T-cell (primary cell): Measurements from ENCODE around the gene NRG4. TPM values are rescaled to one million over a fixed set of nuclear protein-coding genes. Genes with fewer than 3 reads are reported as not detected.

Experiments
- ATAC-seq, 4 experiments: fragments of 200-7000 bp in 3 of 4; fragments of 150-1000 bp in 1 of 4; cut with Tn5 transposase; replicated peaks in 1 of 4; 1 replicate in 3 of 4; 2 replicates in 1 of 4; pipeline ENCODE4 v1.10.0; 2021; ENCODE audit warnings: moderate library complexity in 3 of 4, mild to moderate bottlenecking in 2 of 4, moderate number of reproducible peaks in 1 of 4
- CTCF ChIA-PET, 2 donors: fragments of 300-600 bp; sonication (Branson Sonifier 250); formaldehyde crosslinking; loops; one replicate each; lab custom pipeline; 2022; ENCODE audit warnings: antibody characterized with exemption in 2 of 2; lab: Charles Lee
- POLR2A ChIA-PET, 2 donors: fragments of 300-600 bp; sonication (Branson Sonifier 250); formaldehyde crosslinking; loops; one replicate each; lab custom pipeline; 2022; ENCODE audit warnings: antibody characterized with exemption in 2 of 2; lab: Charles Lee
- DNase-seq, 35 experiments: peaks; one replicate each; pipeline versions ENCODE4 v3.0.0 to v3.0.0-alpha.2; 2013 to 2023
- H3K27ac ChIP-seq: one replicate; pipeline ENCODE4 v1.5.1; 2013; ENCODE audit warnings: low read length
- H3K27me3 ChIP-seq, 2 experiments: replicated peaks in 1 of 2; 1 replicate in 1 of 2; 2 replicates in 1 of 2; pipeline versions ENCODE4 v1.6.1 to v1.7.0; 2013; ENCODE audit warnings: low read length in 1 of 2, mixed read lengths in 1 of 2; ENCODE audit not compliant: control insufficient read depth in 2 of 2, insufficient read depth in 2 of 2; ENCODE audit errors: extremely low read depth in 1 of 2
- H3K36me3 ChIP-seq, 2 donors: 1 replicate in 1 of 2; 2 replicates in 1 of 2; pipeline versions ENCODE4 v1.6.1 to v1.7.0; 2013; ENCODE audit warnings: low read length in 1 of 2; ENCODE audit not compliant: control insufficient read depth in 2 of 2, insufficient read depth in 1 of 2; ENCODE audit errors: extremely low read depth in 1 of 2
- H3K4me1 ChIP-seq, 2 experiments: 1 replicate in 1 of 2; 2 replicates in 1 of 2; pipeline versions ENCODE4 v1.6.1 to v1.7.0; 2013; ENCODE audit warnings: low read length in 2 of 2, mixed read lengths in 1 of 2; ENCODE audit not compliant: insufficient read depth in 2 of 2, control insufficient read depth in 1 of 2; ENCODE audit errors: extremely low read depth in 1 of 2
- H3K4me3 ChIP-seq, 2 donors: 1 replicate in 1 of 2; 2 replicates in 1 of 2; pipeline versions ENCODE4 v1.5.1 to v1.7.0; 2013; ENCODE audit warnings: mild to moderate bottlenecking in 2 of 2, low read length in 1 of 2, moderate library complexity in 1 of 2; ENCODE audit not compliant: control insufficient read depth in 1 of 2; ENCODE audit errors: extremely low read depth in 1 of 2
- H3K9me3 ChIP-seq: 2 replicates; pipeline ENCODE4 v1.7.0; 2013
- H3K27ac Mint-ChIP-seq, 2 donors: one replicate each; pipeline ENCODE4 v1.8.0; 2020 to 2021; ENCODE audit warnings: mild to moderate bottlenecking in 2 of 2, mixed read lengths in 2 of 2
- H3K27me3 Mint-ChIP-seq, 2 donors: one replicate each; pipeline ENCODE4 v1.8.0; 2021 to 2022; ENCODE audit warnings: mixed read lengths in 2 of 2
- H3K36me3 Mint-ChIP-seq: one replicate; pipeline ENCODE4 v1.8.0; 2021; ENCODE audit warnings: mixed read lengths
- H3K4me1 Mint-ChIP-seq, 3 donors: one replicate each; pipeline ENCODE4 v1.8.0; 2020 to 2022; ENCODE audit warnings: mixed read lengths in 3 of 3, mild to moderate bottlenecking in 1 of 3
- H3K4me3 Mint-ChIP-seq, 3 donors: one replicate each; pipeline ENCODE4 v1.8.0; 2020 to 2022; ENCODE audit warnings: mild to moderate bottlenecking in 3 of 3, mixed read lengths in 3 of 3, moderate library complexity in 3 of 3
- H3K9me3 Mint-ChIP-seq, 3 donors: one replicate each; pipeline ENCODE4 v1.8.0; 2020 to 2022; ENCODE audit warnings: mixed read lengths in 3 of 3
- WGBS: methylation state at CpG from one replicate; pipeline ENCODE4 v1.1.5; 2013; ENCODE audit warnings: missing lambda C conversion rate; ENCODE audit not compliant: insufficient coverage; 5-methylcytosine and 5-hydroxymethylcytosine counted together
- total RNA-seq, 35 experiments: library from RNA in 6 of 35; stranded (reverse) in 6 of 35; fragments of 120-200 nt in 1 of 35; gene quantifications; one replicate each; pipeline versions ENCODE4 v1.2.1 to v1.2.4 and lab custom pipeline; 2013 to 2026

The NRG4 gene, protein sequence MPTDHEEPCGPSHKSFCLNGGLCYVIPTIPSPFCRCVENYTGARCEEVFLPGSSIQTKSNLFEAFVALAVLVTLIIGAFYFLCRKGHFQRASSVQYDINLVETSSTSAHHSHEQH
- total RNA-seq (under 1 TPM in 3 of 5 donors, not detected in 2; 0.06 to 0.20 (median 0.09) TPM), total RNA-seq (lab: John Stamatoyannopoulos, UW) (0 to 0.45 (median 0) reads per million in 29 experiments)
- not detected for total RNA-seq (2013)

DNA sequence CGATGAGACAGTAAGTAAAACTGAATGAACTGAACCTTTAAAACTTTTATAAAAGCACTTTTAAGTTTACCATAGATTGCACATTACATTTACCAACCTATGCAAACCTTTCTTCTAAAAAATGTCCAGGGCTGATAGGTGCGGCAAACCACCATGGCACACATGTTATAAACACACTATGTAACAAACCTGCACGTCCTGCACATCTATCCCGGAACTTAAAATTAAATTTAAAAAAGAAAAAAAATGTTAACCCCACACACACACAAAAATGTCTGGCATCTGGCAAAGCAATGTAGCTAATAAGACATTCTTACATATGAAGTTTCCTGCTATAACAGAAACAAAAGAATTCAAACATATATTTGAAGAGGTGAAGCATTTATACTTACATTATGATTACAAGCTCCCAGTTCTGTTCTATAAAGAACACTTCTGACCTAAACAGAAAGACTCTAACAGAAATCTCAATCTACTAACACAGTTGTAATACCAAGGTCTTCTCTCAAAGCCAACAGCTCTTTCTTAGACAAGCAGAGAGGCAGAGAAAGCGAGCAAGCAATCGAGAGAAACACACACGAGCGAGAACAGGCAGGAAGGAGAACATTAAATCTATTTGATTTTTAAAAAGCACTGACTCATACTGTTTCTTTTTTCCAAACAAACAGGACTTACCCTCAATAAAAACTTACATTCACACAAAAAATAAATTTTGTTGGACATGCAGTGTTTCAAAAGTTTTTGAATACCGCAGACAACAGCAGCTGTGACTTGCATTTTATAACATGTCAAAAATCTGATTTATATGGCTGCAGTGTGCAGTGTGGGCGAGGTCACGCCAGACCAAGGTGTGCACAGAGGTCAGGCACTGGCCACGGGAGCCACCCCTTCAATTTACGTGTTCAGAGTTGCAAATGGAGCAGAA lies at the start of gene NRG4:
Gene NRG4, minus strand, starts transcription at position 798 of the 925 bp plus-strand sequence. CDS start 1,194 bp downstream, outside the sequence.
- Histone ChIP-seq H3K36me3 (no peaks in the 10 kb centered on the region), H3K27ac (no peak within 1 kb of the TSS), H3K9me3 (no peaks in the 10 kb centered on the region), H3K27me3 (peaks cover 0 to 3% of the 10 kb centered on the region in 2 experiments), H3K4me3 (no peak within 1 kb of the TSS), H3K4me1 (no peaks in the 10 kb centered on the region)
- WGBS: no CpG with 5 or more reads among the region's 13 CpGs
- ChIA-PET POLR2A (no interaction called here), CTCF (interaction anchor here in 1 of 2 donors (0.5 kb wide), 1 partner anchor 51 kb away, joined by 3 read pairs; no protein-coding TSS in a partner anchor)
- ATAC-seq (no peak), DNase-seq (no peak)
- Mint-ChIP-seq H3K36me3 (no peaks in the 10 kb centered on the region), H3K4me1 (peaks cover 2 to 6% (median 6%) of the 10 kb centered on the region in 3 donors), H3K27ac (no peak within 1 kb of the TSS), H3K4me3 (no peak within 1 kb of the TSS), H3K27me3 (peaks cover 37 to 38% of the 10 kb centered on the region in 2 donors), H3K9me3 (peaks cover 6% of the 10 kb centered on the region in 3 donors)

DNA sequence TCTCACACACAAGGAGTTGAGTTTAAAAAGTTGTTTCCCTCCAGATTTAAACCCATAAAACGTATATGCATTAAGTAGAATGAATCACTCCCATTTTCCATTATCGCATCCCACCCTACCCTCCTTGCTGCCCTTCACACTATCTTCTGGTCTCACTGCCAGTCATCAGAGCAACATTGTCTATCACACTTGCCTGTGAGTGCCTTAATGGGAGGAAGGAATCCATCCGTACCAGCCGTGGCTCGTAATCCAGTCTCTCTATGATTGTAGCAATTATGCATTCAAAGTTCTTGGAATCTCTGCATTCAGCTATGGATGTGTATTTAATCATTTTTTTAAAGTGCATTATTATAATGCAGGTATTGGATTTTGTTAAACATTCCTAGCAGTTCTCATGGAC lies 49.5 kb upstream of the NRG4 start:
- Histone ChIP-seq H3K4me1 (peaks cover 14 to 24% of the 10 kb centered on the region in 2 experiments), H3K4me3 (no peak overlapping the region), H3K27me3 (peaks cover 17 to 25% of the 10 kb centered on the region in 2 experiments), H3K27ac (no peak overlapping the region), H3K36me3 (no peaks in the 10 kb centered on the region), H3K9me3 (no peaks in the 10 kb centered on the region)
- H3K27me3 Mint-ChIP-seq: peaks cover 51 to 52% of the 10 kb centered on the region in 2 donors
- CTCF ChIA-PET: interaction anchor here in 1 of 2 donors (4.5 kb wide), 1 partner anchor 78 kb away, joined by 29 read pairs; no protein-coding TSS in a partner anchor
- DNase-seq (no peak), ATAC-seq (no peak)
- H3K36me3 Mint-ChIP-seq: no peaks in the 10 kb centered on the region
- H3K4me1 Mint-ChIP-seq: peaks cover 30 to 44% (median 35%) of the 10 kb centered on the region in 3 donors
- POLR2A ChIA-PET: no interaction called here
- H3K4me3 Mint-ChIP-seq: no peak overlapping the region
- 60% methylated on average over 1 of the region's 5 CpGs for WGBS
- H3K9me3 Mint-ChIP-seq: no peaks in the 10 kb centered on the region
- no peak overlapping the region for H3K27ac Mint-ChIP-seq

DNA sequence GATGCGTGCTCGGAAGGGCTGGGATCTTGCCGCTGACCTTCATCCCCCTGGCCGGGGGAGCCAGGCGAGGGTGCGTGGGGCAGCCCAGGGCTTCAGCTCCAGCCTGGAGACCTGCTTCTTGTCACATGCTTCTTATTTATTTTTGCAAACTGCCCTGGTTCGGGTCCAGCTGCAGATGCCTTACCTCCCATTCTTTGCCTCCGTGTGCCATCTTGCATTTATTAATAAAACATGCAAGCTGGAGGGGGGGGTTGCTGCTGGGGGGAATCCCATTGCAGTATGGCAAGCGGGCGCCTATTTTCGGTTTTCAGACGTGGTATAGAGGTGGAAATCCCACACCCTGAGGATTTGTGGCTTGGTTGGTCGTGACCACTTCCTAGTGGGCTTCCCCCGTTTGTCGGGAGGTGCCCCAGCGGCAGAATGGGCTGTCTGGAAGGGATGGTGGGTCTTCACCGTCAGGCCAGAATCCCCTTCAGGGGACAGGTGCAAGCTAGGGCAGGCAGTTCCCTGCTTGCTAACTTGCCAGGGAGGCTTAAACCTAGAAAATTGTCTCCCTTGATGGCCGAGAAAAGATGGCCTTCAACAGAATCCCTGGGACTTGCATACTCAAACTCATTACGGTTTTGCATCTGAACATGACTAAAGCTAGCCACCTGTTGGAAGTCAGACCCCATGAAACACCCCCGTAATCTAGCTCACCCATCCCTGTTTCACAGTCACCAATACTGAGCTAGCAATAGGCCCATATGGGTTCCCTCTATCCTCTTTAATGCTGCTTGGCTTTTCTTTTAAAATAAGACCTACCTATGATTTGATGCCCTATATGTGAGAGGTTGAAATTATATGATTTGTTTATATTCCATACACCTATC lies 48.1 kb upstream of the NRG4 start:
- Mint-ChIP-seq H3K27ac (no peak overlapping the region), H3K36me3 (no peaks in the 10 kb centered on the region), H3K9me3 (no peaks in the 10 kb centered on the region), H3K27me3 (peaks cover 52 to 57% of the 10 kb centered on the region in 2 donors), H3K4me3 (peak overlapping the region; percentile 58 to 78 (median 65)), H3K4me1 (peaks cover 25 to 37% (median 28%) of the 10 kb centered on the region in 3 donors)
- WGBS: 11% methylated on average over 10 of the region's 20 CpGs
- DNase-seq: peak in 20 of 35 experiments; percentile 4 to 58 (median 23)
- peak overlapping the region; percentile 37 to 66 for H3K4me3 ChIP-seq
- H3K9me3 ChIP-seq: no peaks in the 10 kb centered on the region
- POLR2A ChIA-PET: no interaction called here
- no peak overlapping the region for H3K27ac ChIP-seq
- peak in 2 of 4 experiments; percentile 9 to 76 for ATAC-seq
- H3K36me3 ChIP-seq: no peaks in the 10 kb centered on the region
- H3K4me1 ChIP-seq: peaks cover 14 to 20% of the 10 kb centered on the region in 2 experiments
- CTCF ChIA-PET: interaction anchor here (0.6 to 4.5 kb wide), 2 partner anchors 79 to 130 kb away, joined by 3 to 29 read pairs; no protein-coding TSS in a partner anchor
- peaks cover 17 to 26% of the 10 kb centered on the region in 2 experiments for H3K27me3 ChIP-seq

DNA sequence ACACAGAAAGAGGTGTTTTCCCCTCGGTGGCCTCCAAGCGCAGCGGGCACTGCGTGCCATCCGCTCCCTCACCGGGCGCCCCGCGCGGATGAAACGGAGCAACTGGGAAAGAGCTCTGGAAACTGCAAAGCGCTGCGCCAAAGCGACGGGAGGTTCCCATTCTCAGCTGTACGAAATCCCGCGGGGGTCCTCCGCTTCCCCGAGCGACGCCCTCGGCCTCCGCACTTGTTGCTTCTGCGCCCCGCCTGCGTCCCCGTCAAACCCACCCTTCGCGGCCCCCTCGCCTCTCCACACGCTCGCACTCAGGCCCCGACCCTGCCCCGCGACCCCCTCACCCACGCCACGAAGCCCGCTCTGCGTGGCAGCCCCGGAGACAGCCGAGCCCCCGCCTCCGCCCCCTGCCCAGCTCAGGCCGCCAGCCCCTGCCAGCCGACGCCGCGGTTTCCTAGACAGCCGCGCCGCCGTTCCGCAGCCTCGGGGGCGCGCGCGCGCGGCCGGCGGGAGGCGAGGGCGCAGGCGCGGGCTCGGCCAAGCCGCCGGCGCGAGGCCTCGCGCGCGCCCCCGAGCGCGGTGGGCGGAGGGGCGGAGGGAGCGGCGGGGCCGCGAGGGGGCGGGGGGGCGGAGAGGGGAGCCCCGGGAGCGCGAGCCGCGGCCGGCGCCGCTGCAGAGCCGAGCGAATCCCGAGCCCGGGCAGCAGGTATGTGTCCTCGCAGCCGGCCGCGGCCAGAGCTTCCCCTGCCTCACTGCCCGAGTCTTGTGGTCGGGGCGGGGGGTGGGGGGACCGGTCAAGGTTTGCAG lies 47.3 kb upstream of the NRG4 start, which contains the start of gene TMEM266:
Gene TMEM266, plus strand, starts transcription at position 666 of the 798 bp plus-strand sequence. CDS start 74,279 bp downstream, outside the sequence.
- Mint-ChIP-seq H3K36me3 (no peaks in the 10 kb centered on the region), H3K4me3 (peak within 1 kb of the TSS; percentile 65 to 82 (median 74)), H3K4me1 (peaks cover 21 to 32% (median 23%) of the 10 kb centered on the region in 3 donors), H3K27me3 (peaks cover 47 to 56% of the 10 kb centered on the region in 2 donors), H3K27ac (peak within 1 kb of the TSS in 1 of 2 donors; percentile 2), H3K9me3 (no peaks in the 10 kb centered on the region)
- Histone ChIP-seq H3K36me3 (no peaks in the 10 kb centered on the region), H3K9me3 (no peaks in the 10 kb centered on the region), H3K4me1 (peaks cover 14 to 18% of the 10 kb centered on the region in 2 experiments), H3K4me3 (peak within 1 kb of the TSS; percentile 39 to 80), H3K27me3 (peaks cover 17 to 31% of the 10 kb centered on the region in 2 experiments), H3K27ac (no peak within 1 kb of the TSS)
- 1% methylated on average over 98 of the region's 107 CpGs for WGBS
- ATAC-seq (peak; percentile 43 to 54 (median 48)), DNase-seq (peak in 10 of 35 experiments; percentile 1 to 46 (median 7))
- ChIA-PET POLR2A (no interaction called here), CTCF (interaction anchor here in 1 of 2 donors (4.5 kb wide), 1 partner anchor 80 kb away, joined by 29 read pairs; no protein-coding TSS in a partner anchor)

DNA sequence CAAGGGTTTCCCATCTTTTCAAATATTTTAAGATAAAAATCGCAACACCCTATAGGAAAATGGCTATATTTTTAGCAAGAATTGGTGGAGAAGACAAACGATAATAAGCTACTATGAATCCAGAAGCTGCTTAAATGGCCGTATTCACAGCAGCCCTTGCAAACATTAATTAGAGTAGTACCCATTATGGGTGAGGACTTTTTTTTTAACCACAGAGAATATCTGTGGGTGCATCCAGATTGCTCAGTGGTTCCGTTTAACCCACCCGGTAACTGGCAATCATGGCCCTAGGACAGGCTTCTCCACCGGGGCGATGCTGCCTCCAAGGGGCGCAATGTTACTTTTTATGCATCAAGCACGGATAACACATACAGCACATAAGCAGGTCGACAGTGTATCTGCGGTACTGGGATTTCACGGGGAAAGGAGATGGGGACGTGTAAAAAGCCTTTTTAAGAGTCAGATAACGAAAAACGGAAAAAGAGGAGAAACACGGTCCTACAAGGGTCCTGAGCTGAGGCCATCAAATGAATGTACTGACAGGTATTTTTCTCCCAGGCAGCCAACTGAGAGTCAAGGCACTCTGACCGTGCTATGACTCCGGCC lies 46.6 kb upstream of the NRG4 start:
- Mint-ChIP-seq H3K36me3 (no peaks in the 10 kb centered on the region), H3K9me3 (no peaks in the 10 kb centered on the region), H3K27me3 (peaks cover 52 to 62% of the 10 kb centered on the region in 2 donors), H3K27ac (peak overlapping the region in 1 of 2 donors; percentile 2), H3K4me3 (peak overlapping the region; percentile 65 to 82 (median 74)), H3K4me1 (peaks cover 21 to 32% (median 23%) of the 10 kb centered on the region in 3 donors)
- ChIA-PET CTCF (interaction anchor here in 1 of 2 donors (4.5 kb wide), 1 partner anchor 80 kb away, joined by 29 read pairs; no protein-coding TSS in a partner anchor), POLR2A (no interaction called here)
- peak overlapping the region; percentile 39 to 80 for H3K4me3 ChIP-seq
- no peaks in the 10 kb centered on the region for H3K36me3 ChIP-seq
- peak in 2 of 4 experiments; percentile 9 to 31 for ATAC-seq
- WGBS: 2% methylated on average over 12 of the region's 18 CpGs
- peak in 4 of 35 experiments; percentile 1 to 16 (median 4) for DNase-seq
- peaks cover 14 to 18% of the 10 kb centered on the region in 2 experiments for H3K4me1 ChIP-seq
- H3K9me3 ChIP-seq: no peaks in the 10 kb centered on the region
- H3K27ac ChIP-seq: no peak overlapping the region
- H3K27me3 ChIP-seq: peaks cover 17 to 37% of the 10 kb centered on the region in 2 experiments
